ENCODE results near the gene MYO1H.

Gene MYO1H

DNA sequence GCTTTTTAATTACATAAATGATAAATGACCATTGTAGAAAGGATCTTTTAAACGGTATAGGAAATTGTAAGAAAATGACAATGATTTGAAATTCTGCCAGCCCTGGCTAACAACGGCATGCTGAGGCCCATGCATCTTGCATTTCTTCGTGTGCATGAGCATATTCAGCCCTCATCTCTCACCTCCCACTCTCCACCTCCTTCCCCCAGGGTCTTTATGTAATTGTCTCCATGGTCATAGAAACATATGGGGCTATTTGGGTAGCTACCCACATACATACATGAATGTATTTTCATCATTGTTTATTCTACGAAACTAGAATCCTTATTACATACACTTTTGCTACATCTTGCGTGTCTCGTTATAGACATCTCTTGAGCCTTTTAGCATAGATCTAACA, 4.5 kb downstream of the MYO1H start:
- Histone ChIP-seq H3K9ac (ENCODE audit: low read length) (no peak overlapping the region), H3K4me3 (ENCODE audit: low read length) (no peak overlapping the region), H3K27me3 (replicated peaks; ENCODE audit: control insufficient read depth, insufficient read depth, low read length) (peaks cover 50% of the 10 kb centered on the region), H3K9me3 (ENCODE audit: control insufficient read depth, low read length) (no peaks in the 10 kb centered on the region), H3K4me1 (ENCODE audit: control insufficient read depth, insufficient read depth, low read length) (no peaks in the 10 kb centered on the region), H3K36me3 (ENCODE audit: control insufficient read depth, insufficient read depth, low read length, severe bottlenecking) (no peaks in the 10 kb centered on the region)
- DNase-seq (ENCODE audit: low read depth): no peak

DNA sequence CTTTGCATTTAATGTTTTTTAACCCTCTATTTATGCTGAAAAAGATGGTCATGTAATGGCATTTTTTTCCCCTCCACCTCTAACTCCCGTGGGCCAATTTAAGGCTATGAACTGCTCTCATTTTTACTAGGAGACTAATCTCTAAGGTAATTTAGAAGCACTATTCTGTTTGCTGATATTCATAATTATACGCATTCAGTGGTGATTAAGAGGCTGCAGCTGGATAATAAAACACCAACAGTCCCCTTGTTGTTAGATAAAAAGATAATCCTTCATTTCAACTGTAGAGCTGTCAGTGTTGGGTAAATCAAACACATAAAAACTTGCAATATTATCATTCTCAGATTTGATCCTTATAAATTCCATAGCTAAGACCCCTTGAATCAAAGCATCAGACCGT, 8.9 kb downstream of the MYO1H start:
- no peak for DNase-seq (ENCODE audit: low read depth)
- Histone ChIP-seq H3K36me3 (ENCODE audit: control insufficient read depth, insufficient read depth, low read length, severe bottlenecking) (no peaks in the 10 kb centered on the region), H3K27me3 (replicated peaks; ENCODE audit: control insufficient read depth, insufficient read depth, low read length) (peaks cover 29% of the 10 kb centered on the region), H3K9me3 (ENCODE audit: control insufficient read depth, low read length) (no peaks in the 10 kb centered on the region), H3K9ac (ENCODE audit: low read length) (no peak overlapping the region), H3K4me1 (ENCODE audit: control insufficient read depth, insufficient read depth, low read length) (no peaks in the 10 kb centered on the region), H3K4me3 (ENCODE audit: low read length) (no peak overlapping the region)

- Histone ChIP-seq H3K9me3 (ENCODE audit: control insufficient read depth, low read length) (no peaks in the 10 kb centered on the region), H3K27me3 (replicated peaks; ENCODE audit: control insufficient read depth, insufficient read depth, low read length) (peaks cover 25% of the 10 kb centered on the region), H3K36me3 (ENCODE audit: control insufficient read depth, insufficient read depth, low read length, severe bottlenecking) (no peaks in the 10 kb centered on the region), H3K4me1 (ENCODE audit: control insufficient read depth, insufficient read depth, low read length) (no peaks in the 10 kb centered on the region), H3K4me3 (ENCODE audit: low read length) (no peak overlapping the region), H3K9ac (ENCODE audit: low read length) (no peak overlapping the region)
- no peak for DNase-seq (ENCODE audit: low read depth)
These were observed 9.3 kb downstream of the MYO1H start for GRCh38 chr12:109357032-109357431.

DNA sequence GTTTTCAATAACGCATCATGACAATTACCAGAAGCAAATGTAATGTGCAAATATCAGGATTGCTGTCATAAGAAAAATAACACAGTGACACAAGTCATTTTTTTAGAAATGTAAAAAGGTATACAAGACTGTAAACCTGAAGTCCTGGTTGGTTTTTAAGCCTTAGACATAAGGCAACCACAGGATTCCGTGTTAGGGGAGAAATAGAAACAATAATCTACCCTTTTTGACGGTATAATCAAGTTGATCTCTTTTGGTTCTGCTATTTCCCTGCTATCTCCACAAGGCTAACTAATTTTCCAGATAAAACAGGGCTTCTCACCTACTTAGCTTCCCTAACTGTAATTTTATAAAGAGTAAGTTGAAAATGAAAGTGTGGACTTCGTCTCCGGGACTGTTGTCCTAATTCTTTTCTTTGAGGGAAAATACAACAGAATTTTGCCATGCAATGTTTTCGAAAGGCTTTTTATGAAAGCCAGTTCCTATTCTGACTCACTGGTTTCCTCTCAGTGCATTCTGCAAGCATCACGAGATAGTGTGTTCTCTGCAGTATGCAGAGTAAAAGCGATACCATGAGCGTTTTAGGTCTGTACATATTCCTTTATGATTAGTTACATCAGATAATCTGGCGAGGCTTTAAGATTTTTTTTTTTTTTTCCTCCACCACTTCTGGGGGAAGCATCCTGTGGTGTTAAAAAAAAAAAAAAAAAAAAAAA, 10.6 kb downstream of the MYO1H start:
- Histone ChIP-seq H3K36me3 (ENCODE audit: control insufficient read depth, insufficient read depth, low read length, severe bottlenecking) (no peaks in the 10 kb centered on the region), H3K4me1 (ENCODE audit: control insufficient read depth, insufficient read depth, low read length) (no peaks in the 10 kb centered on the region), H3K27me3 (replicated peaks; ENCODE audit: control insufficient read depth, insufficient read depth, low read length) (peaks cover 16% of the 10 kb centered on the region), H3K9me3 (ENCODE audit: control insufficient read depth, low read length) (no peaks in the 10 kb centered on the region), H3K9ac (ENCODE audit: low read length) (no peak overlapping the region), H3K4me3 (ENCODE audit: low read length) (peak overlapping the region; percentile 66)
- DNase-seq (ENCODE audit: low read depth): peak; percentile 0

GRCh38 chr12:109359131-109359690, 11.5 kb downstream of the MYO1H start:
- H3K36me3 ChIP-seq (ENCODE audit: control insufficient read depth, insufficient read depth, low read length, severe bottlenecking): no peaks in the 10 kb centered on the region
- peaks cover 19% of the 10 kb centered on the region for H3K27me3 ChIP-seq (replicated peaks; ENCODE audit: control insufficient read depth, insufficient read depth, low read length)
- no peak overlapping the region for H3K9ac ChIP-seq (ENCODE audit: low read length)
- H3K4me1 ChIP-seq (ENCODE audit: control insufficient read depth, insufficient read depth, low read length): no peaks in the 10 kb centered on the region
- no peak overlapping the region for H3K4me3 ChIP-seq (ENCODE audit: low read length)
- no peak for DNase-seq (ENCODE audit: low read depth)
- H3K9me3 ChIP-seq (ENCODE audit: control insufficient read depth, low read length): no peaks in the 10 kb centered on the region

DNA sequence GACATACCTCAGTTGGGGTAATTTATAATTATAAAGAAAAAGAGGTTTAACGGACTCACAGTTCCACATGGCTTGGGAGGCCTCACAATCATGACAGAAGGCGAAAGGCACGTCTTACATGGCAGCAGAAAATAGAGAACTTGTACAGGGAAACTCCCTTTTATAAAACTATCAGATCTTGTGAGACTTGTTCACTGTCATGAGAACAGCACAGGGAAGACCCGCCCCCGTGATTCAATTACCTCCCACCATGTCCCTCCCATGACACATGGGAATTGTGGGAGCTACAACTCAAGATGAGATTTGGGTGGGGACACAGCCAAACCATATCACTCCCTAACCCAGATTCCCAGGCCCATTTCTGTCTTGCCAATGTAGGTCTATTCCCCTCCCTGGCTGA, 22.1 kb downstream of the MYO1H start:
- Histone ChIP-seq H3K4me1 (ENCODE audit: control insufficient read depth, insufficient read depth, low read length) (peaks cover 6% of the 10 kb centered on the region), H3K4me3 (ENCODE audit: low read length) (no peak overlapping the region), H3K36me3 (ENCODE audit: control insufficient read depth, insufficient read depth, low read length, severe bottlenecking) (no peaks in the 10 kb centered on the region), H3K27me3 (replicated peaks; ENCODE audit: control insufficient read depth, insufficient read depth, low read length) (peaks cover 36% of the 10 kb centered on the region), H3K9me3 (ENCODE audit: control insufficient read depth, low read length) (no peaks in the 10 kb centered on the region), H3K9ac (ENCODE audit: low read length) (no peak overlapping the region)
- no peak for DNase-seq (ENCODE audit: low read depth)

DNA sequence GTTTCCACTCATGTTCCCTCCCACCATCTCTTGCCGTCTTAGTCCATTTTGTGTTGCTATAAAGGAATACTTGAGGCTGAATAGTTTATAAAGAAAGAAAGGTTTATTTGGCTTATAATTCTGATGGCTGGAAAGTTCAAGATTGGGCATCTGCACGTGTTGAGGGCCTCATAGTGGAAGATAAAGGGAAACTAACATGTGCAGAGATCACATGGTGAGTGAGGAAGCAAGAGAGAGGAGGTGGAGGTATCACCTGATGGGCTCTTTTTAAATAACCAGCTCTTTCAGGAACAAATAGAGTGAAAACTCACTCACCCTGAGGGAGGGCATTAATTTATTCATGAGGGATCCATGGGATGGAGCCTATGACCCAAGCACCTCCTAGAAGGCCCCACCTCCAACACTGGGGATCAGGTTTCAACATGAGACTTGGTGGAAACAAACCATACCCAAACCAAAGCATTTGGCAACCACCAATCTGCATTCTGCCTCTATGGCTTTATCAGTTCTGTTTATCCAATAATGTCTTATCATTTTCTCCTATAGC, 29.5 kb downstream of the MYO1H start:
- Histone ChIP-seq H3K4me1 (ENCODE audit: control insufficient read depth, insufficient read depth, low read length) (peaks cover 4% of the 10 kb centered on the region), H3K27me3 (replicated peaks; ENCODE audit: control insufficient read depth, insufficient read depth, low read length) (peaks cover 20% of the 10 kb centered on the region), H3K4me3 (ENCODE audit: low read length) (no peak overlapping the region), H3K9me3 (ENCODE audit: control insufficient read depth, low read length) (no peaks in the 10 kb centered on the region), H3K36me3 (ENCODE audit: control insufficient read depth, insufficient read depth, low read length, severe bottlenecking) (no peaks in the 10 kb centered on the region), H3K9ac (ENCODE audit: low read length) (no peak overlapping the region)
- DNase-seq (ENCODE audit: low read depth): no peak

- Histone ChIP-seq H3K36me3 (ENCODE audit: control insufficient read depth, insufficient read depth, low read length, severe bottlenecking) (no peaks in the 10 kb centered on the region), H3K27me3 (replicated peaks; ENCODE audit: control insufficient read depth, insufficient read depth, low read length) (peaks cover 28% of the 10 kb centered on the region), H3K9me3 (ENCODE audit: control insufficient read depth, low read length) (peaks cover 4% of the 10 kb centered on the region), H3K9ac (ENCODE audit: low read length) (no peak overlapping the region), H3K4me1 (ENCODE audit: control insufficient read depth, insufficient read depth, low read length) (no peaks in the 10 kb centered on the region), H3K4me3 (ENCODE audit: low read length) (no peak overlapping the region)
- DNase-seq (ENCODE audit: low read depth): no peak
These were observed 30.9 kb downstream of the MYO1H start for GRCh38 chr12:109378569-109378968.

- Histone ChIP-seq H3K36me3 (ENCODE audit: control insufficient read depth, insufficient read depth, low read length, severe bottlenecking) (no peaks in the 10 kb centered on the region), H3K4me1 (ENCODE audit: control insufficient read depth, insufficient read depth, low read length) (peaks cover 3% of the 10 kb centered on the region), H3K9me3 (ENCODE audit: control insufficient read depth, low read length) (peaks cover 4% of the 10 kb centered on the region), H3K9ac (ENCODE audit: low read length) (no peak overlapping the region), H3K27me3 (replicated peaks; ENCODE audit: control insufficient read depth, insufficient read depth, low read length) (peaks cover 14% of the 10 kb centered on the region), H3K4me3 (ENCODE audit: low read length) (no peak overlapping the region)
- no peak for DNase-seq (ENCODE audit: low read depth)
These were observed 34.3 kb downstream of the MYO1H start for GRCh38 chr12:109382031-109382430.

- Histone ChIP-seq H3K4me1 (ENCODE audit: control insufficient read depth, insufficient read depth, low read length) (peaks cover 3% of the 10 kb centered on the region), H3K27me3 (replicated peaks; ENCODE audit: control insufficient read depth, insufficient read depth, low read length) (peaks cover 14% of the 10 kb centered on the region), H3K9ac (ENCODE audit: low read length) (no peak overlapping the region), H3K4me3 (ENCODE audit: low read length) (no peak overlapping the region), H3K36me3 (ENCODE audit: control insufficient read depth, insufficient read depth, low read length, severe bottlenecking) (no peaks in the 10 kb centered on the region), H3K9me3 (ENCODE audit: control insufficient read depth, low read length) (peaks cover 4% of the 10 kb centered on the region)
- DNase-seq (ENCODE audit: low read depth): no peak
These were observed 35.5 kb downstream of the MYO1H start for GRCh38 chr12:109383240-109383639.

- Histone ChIP-seq H3K27me3 (replicated peaks; ENCODE audit: control insufficient read depth, insufficient read depth, low read length) (peaks cover 18% of the 10 kb centered on the region), H3K9me3 (ENCODE audit: control insufficient read depth, low read length) (peaks cover 9% of the 10 kb centered on the region), H3K9ac (ENCODE audit: low read length) (peak overlapping the region; percentile 20), H3K4me3 (ENCODE audit: low read length) (no peak overlapping the region), H3K4me1 (ENCODE audit: control insufficient read depth, insufficient read depth, low read length) (peaks cover 3% of the 10 kb centered on the region), H3K36me3 (ENCODE audit: control insufficient read depth, insufficient read depth, low read length, severe bottlenecking) (no peaks in the 10 kb centered on the region)
- peak; percentile 89 for DNase-seq (ENCODE audit: low read depth)
These were observed 37.8 kb downstream of the MYO1H start for GRCh38 chr12:109385339-109386058.
